ENCODE data around the gene ALCAM. TPM values are rescaled to one million over a fixed set of nuclear protein-coding genes. Genes with fewer than 3 reads are reported as not detected.
A peak's percentile ranks its signal among the peaks of the same experiment; 100 is the strongest.

Gene ALCAM
- total RNA-seq, 3 donors from 2014 or later = 12.6 to 23.7 (median 14.8) TPM

DNA sequence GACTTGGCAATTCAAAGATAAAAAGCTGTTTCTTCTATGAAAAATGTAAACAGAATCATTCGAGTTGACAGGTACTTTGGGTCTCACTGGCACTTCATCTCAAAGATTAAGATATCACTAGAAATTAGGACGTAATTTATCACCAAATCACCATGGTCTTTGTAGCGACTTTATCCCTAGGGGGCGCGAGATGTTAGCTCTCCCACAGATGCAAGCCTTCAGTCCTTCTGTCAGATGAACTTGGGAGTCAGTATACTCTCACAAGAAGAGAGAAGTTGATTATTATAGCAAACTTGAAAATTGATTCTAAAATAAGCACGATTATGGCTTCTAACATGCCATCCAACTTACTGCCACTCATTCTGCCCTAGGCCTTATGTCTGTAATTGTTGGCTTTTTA, 150.3 kb downstream of the ALCAM start:
- no peaks in the 10 kb centered on the region for H3K36me3 ChIP-seq (ENCODE audit: low read depth)
- no peaks in the 10 kb centered on the region for H3K4me1 ChIP-seq (ENCODE audit: low read depth)
- intact Hi-C loops (cut with DNase I, micrococcal nuclease) = no loop called here
- TF ChIP-seq CTCF (IDR thresholded peaks at IDR 0.05) = no peak
- DNase-seq (no peak), ATAC-seq (no peak)
- H3K4me3 ChIP-seq = no peak overlapping the region
- H3K9me3 ChIP-seq = no peaks in the 10 kb centered on the region

- no peaks in the 10 kb centered on the region for H3K4me1 ChIP-seq (ENCODE audit: low read depth)
- no peak for DNase-seq
- no peaks in the 10 kb centered on the region for H3K9me3 ChIP-seq
- H3K4me3 ChIP-seq = no peak overlapping the region
- intact Hi-C loops (cut with DNase I, micrococcal nuclease) = no loop called here
- no peak for TF ChIP-seq CTCF (IDR thresholded peaks at IDR 0.05)
- ATAC-seq = no peak
- no peaks in the 10 kb centered on the region for H3K36me3 ChIP-seq (ENCODE audit: low read depth)
These were observed 151.5 kb downstream of the ALCAM start for GRCh38 chr3:105518203-105518602.

GRCh38 chr3:105518806-105519418, 152.2 kb downstream of the ALCAM start:
- peak in 1 of 3 donors; percentile 37 for DNase-seq
- Histone ChIP-seq H3K4me3 (no peak overlapping the region), H3K36me3 (ENCODE audit: low read depth) (no peaks in the 10 kb centered on the region), H3K9me3 (no peaks in the 10 kb centered on the region), H3K4me1 (ENCODE audit: low read depth) (no peaks in the 10 kb centered on the region)
- TF ChIP-seq CTCF (IDR thresholded peaks at IDR 0.05) = peak; percentile 12
- ATAC-seq = peak; percentile 50
- intact Hi-C loops (cut with DNase I, micrococcal nuclease) = no loop called here

- Histone ChIP-seq H3K4me1 (ENCODE audit: low read depth) (no peaks in the 10 kb centered on the region), H3K36me3 (ENCODE audit: low read depth) (no peaks in the 10 kb centered on the region), H3K9me3 (no peaks in the 10 kb centered on the region), H3K4me3 (no peak overlapping the region)
- DNase-seq (no peak), ATAC-seq (no peak)
- intact Hi-C loops (cut with DNase I, micrococcal nuclease) = no loop called here
- no peak for TF ChIP-seq CTCF (IDR thresholded peaks at IDR 0.05)
These were observed 155.1 kb downstream of the ALCAM start for GRCh38 chr3:105521770-105522169.

DNA sequence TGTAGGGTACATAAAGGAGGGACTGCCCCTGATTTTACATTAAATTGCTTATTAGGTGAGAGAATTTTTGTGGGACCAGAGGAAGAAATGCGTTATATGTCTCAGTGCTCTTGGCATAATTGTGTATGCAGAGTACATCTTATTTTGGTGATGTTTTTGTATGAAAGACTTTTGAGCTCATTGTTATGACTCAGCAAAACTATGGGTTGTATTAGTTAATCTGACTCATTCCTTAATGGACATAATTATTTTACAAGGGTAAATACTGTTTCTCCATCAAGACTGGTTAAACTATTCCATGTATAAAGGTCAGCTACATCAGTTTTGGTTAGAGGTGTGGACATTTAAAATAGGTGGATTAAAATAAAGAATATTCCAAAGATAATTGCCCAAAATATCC, 156.8 kb downstream of the ALCAM start:
- no peak for TF ChIP-seq CTCF (IDR thresholded peaks at IDR 0.05)
- intact Hi-C loops (cut with DNase I, micrococcal nuclease) = no loop called here
- Histone ChIP-seq H3K9me3 (no peaks in the 10 kb centered on the region), H3K4me3 (no peak overlapping the region), H3K36me3 (ENCODE audit: low read depth) (no peaks in the 10 kb centered on the region), H3K4me1 (ENCODE audit: low read depth) (no peaks in the 10 kb centered on the region)
- DNase-seq = no peak
- ATAC-seq = no peak

DNA sequence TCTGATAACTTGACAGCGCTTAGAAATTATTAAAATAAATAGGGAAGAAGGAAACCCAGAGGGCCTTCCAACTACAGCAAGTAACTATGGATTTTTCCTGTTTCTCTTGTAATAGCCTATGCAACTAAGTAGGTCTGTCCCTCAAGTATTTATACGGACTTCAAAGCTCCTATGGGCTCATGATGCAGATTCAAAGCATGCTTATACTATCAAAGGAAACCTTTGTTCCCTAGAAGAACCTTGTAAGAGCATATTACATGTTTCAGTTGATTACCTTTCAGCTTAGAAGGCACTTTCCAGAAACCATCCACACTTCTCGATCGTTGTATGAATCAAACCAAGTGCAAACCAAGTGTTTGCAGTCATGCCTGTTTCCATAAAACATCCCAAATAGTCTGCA, 158.8 kb downstream of the ALCAM start:
- H3K4me1 ChIP-seq (ENCODE audit: low read depth) = no peaks in the 10 kb centered on the region
- no peak overlapping the region for H3K4me3 ChIP-seq
- ATAC-seq (no peak), DNase-seq (no peak)
- TF ChIP-seq CTCF (IDR thresholded peaks at IDR 0.05) = no peak
- no peaks in the 10 kb centered on the region for H3K9me3 ChIP-seq
- intact Hi-C loops (cut with DNase I, micrococcal nuclease) = no loop called here
- H3K36me3 ChIP-seq (ENCODE audit: low read depth) = no peaks in the 10 kb centered on the region
